NCI-H1930 (cell line): ENCODE data around the gene THSD4.
"Not testable (repeated sequence)": the region's sequence is repeated elsewhere in the genome, so short reads cannot be mapped to it uniquely, and the experiment has no call there.

ENCODE experiments used
- DNase-seq, 2 experiments: peaks; one replicate each; lab custom pipeline; 2025; lab: John Stamatoyannopoulos, UW

The THSD4 gene

DNA sequence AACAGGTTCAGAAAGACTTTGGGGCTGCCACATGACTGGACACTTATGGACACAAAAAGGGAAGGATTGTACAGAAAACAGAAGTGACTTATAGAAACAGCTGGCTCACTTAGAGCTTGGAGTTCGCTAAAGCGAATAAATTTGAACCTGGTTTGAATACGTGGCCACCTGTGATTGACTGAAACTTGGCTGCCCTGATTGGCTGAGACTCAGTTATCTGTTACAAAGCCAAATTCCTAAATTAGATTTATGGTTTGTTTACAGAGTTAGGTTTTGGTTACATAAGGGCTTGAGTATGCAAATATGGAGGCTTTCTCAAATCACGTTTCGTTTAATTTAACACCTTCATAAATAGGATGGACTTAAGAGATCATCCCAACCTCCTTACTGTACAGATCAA is 270.2 kb downstream of the THSD4 start:
- no peak for DNase-seq

- DNase-seq, result no peak
These were observed 270.7 kb downstream of the THSD4 start for GRCh38 chr15:71386005-71386404.

GRCh38 chr15:71386448-71387236 is 271.4 kb downstream of the THSD4 start:
- DNase-seq, result no peak

- DNase-seq, result no peak
These were observed 272.5 kb downstream of the THSD4 start for GRCh38 chr15:71387810-71388209.

DNA sequence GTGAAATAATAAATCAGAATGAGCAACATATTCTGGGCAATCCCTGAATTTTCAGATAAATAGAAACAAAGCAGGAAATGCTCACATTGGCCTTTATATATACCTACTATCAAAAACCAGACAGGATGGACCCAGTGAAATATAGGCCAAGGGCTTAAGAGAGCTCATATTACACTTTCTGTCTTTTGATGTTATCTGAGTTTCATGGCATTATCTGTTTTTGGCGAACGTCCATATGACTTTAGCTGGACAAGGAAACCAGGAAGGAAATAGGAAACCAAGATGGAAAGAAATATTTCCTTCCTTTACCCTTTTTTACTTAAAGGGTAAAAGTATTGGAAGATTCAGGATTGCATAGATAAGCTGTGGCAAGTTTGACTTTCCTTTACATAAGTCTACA is 274.8 kb downstream of the THSD4 start:
- DNase-seq, result no peak

- DNase-seq, result no peak
These were observed 276.3 kb downstream of the THSD4 start for GRCh38 chr15:71391421-71392088.

GRCh38 chr15:71392861-71393283 is 277.6 kb downstream of the THSD4 start:
- no peak for DNase-seq

DNA sequence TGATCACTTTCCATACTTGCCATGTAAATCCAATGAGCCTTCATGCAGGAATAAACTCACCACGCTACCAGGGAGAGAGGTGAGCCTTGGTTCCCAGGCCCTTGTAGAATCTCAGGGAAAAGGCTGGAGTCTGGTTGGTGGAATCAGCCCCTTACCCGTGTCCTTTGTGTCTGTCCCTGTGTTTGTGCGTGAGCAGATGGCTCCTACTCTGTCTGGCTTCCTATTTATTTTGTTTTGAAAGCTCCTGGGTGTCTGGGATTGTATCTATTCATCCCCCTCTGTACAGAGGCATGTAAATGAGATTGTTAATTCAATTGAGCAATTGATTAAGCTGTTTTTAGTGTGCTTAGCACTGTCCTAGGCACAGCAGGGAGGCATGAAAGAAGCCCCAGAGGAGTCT is 278.1 kb downstream of the THSD4 start:
- no peak for DNase-seq

- DNase-seq, result no peak
These were observed 281.4 kb downstream of the THSD4 start for GRCh38 chr15:71396536-71397125.

- DNase-seq, result no peak
These were observed 282.1 kb downstream of the THSD4 start for GRCh38 chr15:71397377-71397776.

- no peak for DNase-seq
These were observed 285.0 kb downstream of the THSD4 start for GRCh38 chr15:71400294-71400693.

DNA sequence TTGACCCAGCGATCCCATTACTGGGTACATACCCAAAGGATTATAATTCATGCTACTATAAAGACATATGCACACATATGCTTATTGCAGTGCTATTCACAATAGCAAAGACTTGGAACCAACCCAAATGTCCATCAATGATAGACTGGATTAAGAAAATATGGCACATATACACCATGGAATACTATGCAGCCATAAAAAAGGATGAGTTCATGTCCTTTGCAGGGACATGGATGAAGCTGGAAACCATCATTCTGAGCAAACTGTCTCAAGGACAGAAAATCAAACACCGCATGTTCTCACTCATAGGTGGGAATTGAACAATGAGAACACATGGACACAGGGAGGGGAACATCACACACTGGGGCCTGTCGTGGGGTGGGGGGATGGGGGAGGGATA is 286.5 kb downstream of the THSD4 start:
- DNase-seq, result not testable (repeated sequence)

- no peak for DNase-seq
These were observed 294.3 kb downstream of the THSD4 start for GRCh38 chr15:71409541-71409940.

- no peak for DNase-seq
These were observed 295.1 kb downstream of the THSD4 start for GRCh38 chr15:71410347-71410746.

GRCh38 chr15:71411538-71412482 is 296.5 kb downstream of the THSD4 start:
- no peak for DNase-seq

DNA sequence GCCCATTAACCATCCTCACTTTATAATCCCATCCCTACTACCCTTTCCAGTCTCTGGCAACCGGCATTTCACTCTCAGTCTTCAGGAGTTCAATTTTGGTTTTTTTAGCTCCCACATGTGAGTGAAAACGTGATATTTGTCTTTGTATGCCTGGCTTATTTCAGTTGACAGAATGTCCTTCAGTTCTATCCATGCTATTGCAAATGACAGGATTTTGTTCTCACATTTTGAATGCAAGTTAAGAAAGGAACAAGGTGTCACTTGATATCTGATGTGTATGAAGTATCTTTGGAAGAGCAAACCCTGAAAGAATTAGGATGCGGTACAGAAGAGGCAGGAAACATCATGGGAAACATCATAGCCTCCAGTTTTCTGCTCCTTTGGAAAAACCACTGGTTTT is 298.1 kb downstream of the THSD4 start:
- DNase-seq, result no peak

- DNase-seq, result no peak
These were observed 299.6 kb downstream of the THSD4 start for GRCh38 chr15:71414853-71415252.

GRCh38 chr15:71422530-71423259 is 307.4 kb downstream of the THSD4 start:
- no peak for DNase-seq

DNA sequence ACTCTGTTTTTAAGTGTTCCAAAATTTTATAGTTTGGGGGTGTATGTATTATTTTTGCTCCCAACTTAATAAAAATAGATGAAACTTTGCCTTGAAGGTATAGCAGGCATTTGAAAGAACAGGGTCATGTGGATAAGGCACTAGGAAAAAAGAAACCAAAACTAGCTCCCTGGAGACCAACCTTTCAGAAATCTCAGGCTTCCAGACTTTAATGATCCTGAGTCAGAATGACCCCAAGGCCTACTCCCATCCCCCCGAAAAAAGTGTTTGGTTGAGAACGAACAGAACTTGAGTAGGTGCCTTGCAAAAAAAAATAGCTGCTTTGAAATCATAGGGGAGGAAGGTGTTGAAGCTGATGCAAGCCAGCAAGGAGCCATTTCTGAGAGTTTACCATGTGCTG is 309.5 kb downstream of the THSD4 start:
- no peak for DNase-seq

- no peak for DNase-seq
These were observed 310.1 kb downstream of the THSD4 start for GRCh38 chr15:71425388-71425787.

GRCh38 chr15:71426792-71427191 is 311.5 kb downstream of the THSD4 start:
- no peak for DNase-seq
